ENCODE measurements around the gene FDXACB1. TPM values are rescaled to one million over a fixed set of nuclear protein-coding genes. Genes with fewer than 3 reads are reported as not detected.

FDXACB1 gene
- total and polyA plus RNA-seq, 4 donors, result 0.95 to 2.3 (median 1.3) TPM

DNA sequence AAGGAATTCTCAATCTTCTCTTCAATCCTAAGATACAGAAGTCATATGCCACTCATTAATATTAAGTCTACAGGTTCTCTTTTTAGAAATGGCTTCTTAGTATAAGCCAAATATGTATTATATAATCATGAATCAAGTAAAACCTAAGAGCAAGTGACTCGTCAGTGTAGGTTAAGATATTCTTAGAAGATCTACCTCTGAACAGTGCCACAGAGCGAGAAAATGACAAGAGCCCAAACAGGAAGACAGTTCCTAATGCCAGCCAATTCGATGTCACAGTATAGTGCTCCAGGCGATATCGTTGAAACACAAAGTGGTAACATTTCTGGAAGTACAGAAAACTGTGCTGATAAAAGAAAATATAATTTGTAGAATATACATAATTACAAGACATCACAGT, 40.9 kb downstream of the FDXACB1 start:
- Histone ChIP-seq H3K36me3 (ENCODE audit: control insufficient read depth in 4 of 4, insufficient read depth in 3 of 4, low read depth in 1 of 4, low read length in 3 of 4) (no peaks in the 10 kb centered on the region), H3K27me3 (ENCODE audit: control insufficient read depth in 4 of 4, insufficient read depth in 4 of 4, low read length in 3 of 4) (no peaks in the 10 kb centered on the region)

DNA sequence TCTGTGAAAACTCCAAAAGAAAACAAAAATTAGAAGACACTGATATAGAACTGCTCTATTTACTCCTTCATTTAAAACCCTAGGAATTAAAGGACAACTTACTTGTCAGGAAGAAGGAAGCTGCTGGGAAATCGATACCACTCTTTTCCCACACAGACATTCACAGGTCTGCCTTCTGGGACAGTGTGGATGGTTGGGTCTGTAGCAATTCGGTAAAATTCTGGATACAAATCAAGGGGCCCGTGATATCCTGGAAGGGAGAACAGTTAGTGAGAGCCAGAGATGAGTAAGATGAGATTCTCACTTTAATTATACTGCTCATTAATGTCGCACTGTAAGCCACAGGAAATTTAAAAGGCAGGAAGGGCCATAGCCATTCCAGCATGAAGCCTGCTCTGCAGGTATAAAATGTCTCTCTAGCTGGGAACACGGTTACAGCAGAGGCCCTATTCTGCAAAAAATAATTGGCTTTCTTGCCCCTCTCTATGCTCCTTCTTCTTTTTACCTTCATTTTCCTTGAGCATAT, 41.5 kb downstream of the FDXACB1 start:
- Histone ChIP-seq H3K4me3 (ENCODE audit: low read depth in 1 of 3, low read length in 3 of 3) (no peak overlapping the region), H3K27me3 (ENCODE audit: control insufficient read depth in 4 of 4, insufficient read depth in 4 of 4, low read length in 3 of 4) (no peaks in the 10 kb centered on the region), H3K4me1 (ENCODE audit: control insufficient read depth in 4 of 4, insufficient read depth in 4 of 4, low read length in 3 of 4) (peaks cover 5 to 65% (median 55%) of the 10 kb centered on the region in 4 donors), H3K36me3 (ENCODE audit: control insufficient read depth in 4 of 4, insufficient read depth in 3 of 4, low read depth in 1 of 4, low read length in 3 of 4) (no peaks in the 10 kb centered on the region), H3K9ac (ENCODE audit: low read depth in 1 of 2, low read length in 2 of 2) (no peak overlapping the region), H3K27ac (ENCODE audit: low read depth in 1 of 2, low read length in 2 of 2) (no peak overlapping the region), H3K9me3 (ENCODE audit: control insufficient read depth in 4 of 4, low read length in 3 of 4) (no peaks in the 10 kb centered on the region)
- DNase-seq (ENCODE audit: low spot score), result no peak
- WGBS, result 93% methylated on average over 5 of the region's 5 CpGs
- TF ChIP-seq RXRA (IDR thresholded peaks at IDR 0.05) (no peak), FOXA2 (IDR thresholded peaks at IDR 0.05) (no peak), TAF1 (conservative IDR thresholded peaks at IDR 0.05) (no peak), SP1 (IDR thresholded peaks at IDR 0.05) (no peak), HNF4A (conservative IDR thresholded peaks at IDR 0.05) (no peak), GABPA (IDR thresholded peaks at IDR 0.05 in 1 of 2, conservative IDR thresholded peaks at IDR 0.05 in 1 of 2) (no peak), ATF3 (IDR thresholded peaks at IDR 0.05) (no peak), MAX (IDR thresholded peaks at IDR 0.05) (no peak), EGR1 (IDR thresholded peaks at IDR 0.05; ENCODE audit: low read depth in 2 of 2) (no peak), HNF4G (IDR thresholded peaks at IDR 0.05) (no peak), NR2F2 (IDR thresholded peaks at IDR 0.05) (no peak)
- TF ChIP-seq, protein P1, sequence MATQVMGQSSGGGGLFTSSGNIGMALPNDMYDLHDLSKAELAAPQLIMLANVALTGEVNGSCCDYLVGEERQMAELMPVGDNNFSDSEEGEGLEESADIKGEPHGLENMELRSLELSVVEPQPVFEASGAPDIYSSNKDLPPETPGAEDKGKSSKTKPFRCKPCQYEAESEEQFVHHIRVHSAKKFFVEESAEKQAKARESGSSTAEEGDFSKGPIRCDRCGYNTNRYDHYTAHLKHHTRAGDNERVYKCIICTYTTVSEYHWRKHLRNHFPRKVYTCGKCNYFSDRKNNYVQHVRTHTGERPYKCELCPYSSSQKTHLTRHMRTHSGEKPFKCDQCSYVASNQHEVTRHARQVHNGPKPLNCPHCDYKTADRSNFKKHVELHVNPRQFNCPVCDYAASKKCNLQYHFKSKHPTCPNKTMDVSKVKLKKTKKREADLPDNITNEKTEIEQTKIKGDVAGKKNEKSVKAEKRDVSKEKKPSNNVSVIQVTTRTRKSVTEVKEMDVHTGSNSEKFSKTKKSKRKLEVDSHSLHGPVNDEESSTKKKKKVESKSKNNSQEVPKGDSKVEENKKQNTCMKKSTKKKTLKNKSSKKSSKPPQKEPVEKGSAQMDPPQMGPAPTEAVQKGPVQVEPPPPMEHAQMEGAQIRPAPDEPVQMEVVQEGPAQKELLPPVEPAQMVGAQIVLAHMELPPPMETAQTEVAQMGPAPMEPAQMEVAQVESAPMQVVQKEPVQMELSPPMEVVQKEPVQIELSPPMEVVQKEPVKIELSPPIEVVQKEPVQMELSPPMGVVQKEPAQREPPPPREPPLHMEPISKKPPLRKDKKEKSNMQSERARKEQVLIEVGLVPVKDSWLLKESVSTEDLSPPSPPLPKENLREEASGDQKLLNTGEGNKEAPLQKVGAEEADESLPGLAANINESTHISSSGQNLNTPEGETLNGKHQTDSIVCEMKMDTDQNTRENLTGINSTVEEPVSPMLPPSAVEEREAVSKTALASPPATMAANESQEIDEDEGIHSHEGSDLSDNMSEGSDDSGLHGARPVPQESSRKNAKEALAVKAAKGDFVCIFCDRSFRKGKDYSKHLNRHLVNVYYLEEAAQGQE (IDR thresholded peaks at IDR 0.05), result no peak

More for the DNA sequence above, 40.9 kb downstream of the FDXACB1 start:
- Histone ChIP-seq H3K9me3 (ENCODE audit: control insufficient read depth in 4 of 4, low read length in 3 of 4) (no peaks in the 10 kb centered on the region), H3K4me1 (ENCODE audit: control insufficient read depth in 4 of 4, insufficient read depth in 4 of 4, low read length in 3 of 4) (peaks cover 2 to 60% (median 50%) of the 10 kb centered on the region in 4 donors), H3K9ac (ENCODE audit: low read depth in 1 of 2, low read length in 2 of 2) (no peak overlapping the region), H3K4me3 (ENCODE audit: low read depth in 1 of 3, low read length in 3 of 3) (no peak overlapping the region), H3K27ac (ENCODE audit: low read depth in 1 of 2, low read length in 2 of 2) (no peak overlapping the region)
- TF ChIP-seq HNF4G (IDR thresholded peaks at IDR 0.05) (no peak), YY1 (IDR thresholded peaks at IDR 0.05) (no peak)
- 98% methylated on average over 5 of the region's 5 CpGs for WGBS
- no peak for DNase-seq (ENCODE audit: low spot score)

DNA sequence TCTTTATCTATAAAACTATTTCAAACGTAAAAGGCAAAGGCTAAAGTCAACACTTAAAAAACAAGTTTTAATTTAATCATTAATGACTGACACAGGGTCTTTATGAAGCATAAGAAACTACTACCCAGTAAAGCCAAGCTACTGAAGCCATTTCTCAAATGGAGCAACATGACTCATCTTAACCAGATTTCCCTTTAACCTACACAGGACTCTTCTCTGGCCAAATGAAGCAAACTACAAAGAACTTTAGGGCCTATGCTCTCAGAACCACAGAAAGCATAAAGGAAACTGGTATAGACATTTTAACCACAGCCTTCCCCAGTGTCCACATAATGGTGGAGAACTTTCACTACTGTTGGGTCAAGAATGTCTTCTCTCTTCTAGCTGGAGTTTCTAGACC, 42.2 kb downstream of the FDXACB1 start:
- Histone ChIP-seq H3K9me3 (ENCODE audit: control insufficient read depth in 4 of 4, low read length in 3 of 4) (no peaks in the 10 kb centered on the region), H3K27me3 (ENCODE audit: control insufficient read depth in 4 of 4, insufficient read depth in 4 of 4, low read length in 3 of 4) (no peaks in the 10 kb centered on the region), H3K27ac (ENCODE audit: low read depth in 1 of 2, low read length in 2 of 2) (peak overlapping the region; percentile 11 to 51), H3K4me3 (ENCODE audit: low read depth in 1 of 3, low read length in 3 of 3) (no peak overlapping the region), H3K36me3 (ENCODE audit: control insufficient read depth in 4 of 4, insufficient read depth in 3 of 4, low read depth in 1 of 4, low read length in 3 of 4) (no peaks in the 10 kb centered on the region), H3K4me1 (ENCODE audit: control insufficient read depth in 4 of 4, insufficient read depth in 4 of 4, low read length in 3 of 4) (peaks cover 5 to 65% (median 55%) of the 10 kb centered on the region in 4 donors), H3K9ac (ENCODE audit: low read depth in 1 of 2, low read length in 2 of 2) (no peak overlapping the region)
- DNase-seq (ENCODE audit: low spot score), result no peak
- TF ChIP-seq JUND (IDR thresholded peaks at IDR 0.05) (peak in 1 of 2 donors; percentile 19), MAX (IDR thresholded peaks at IDR 0.05) (no peak)
- WGBS, result 40% methylated on average over 1 of the region's 1 CpG

Measured in liver (tissue), 9 donors.